K562 (cell line): ENCODE measurements around the gene TRIM36. TPM values are rescaled to one million over a fixed set of nuclear protein-coding genes. Genes with fewer than 3 reads are reported as not detected.

Experiments used
- ATAC-seq: fragments of 200-7000 bp; cut with Tn5 transposase; 3 replicates; pipeline ENCODE4 v1.9.1; 2020; ENCODE audit warnings: moderate library complexity
- BruUV-seq: library from RNA; stranded (reverse); fragments of 400-500 nt; replicated peaks from 2 replicates; lab custom pipeline; 2021; lab: Mats Ljungman, UMichigan
- CTCF ChIA-PET: fragments of 300-600 bp; formaldehyde crosslinking; extraction: SDS; loops from one replicate; lab custom pipeline; 2021; ENCODE audit warnings: low intra/inter-chr PET ratio; lab: Yijun Ruan, JAX
- POLR2A ChIA-PET: fragments of 300-600, 350-650 bp; sonication (Branson Sonifier 250); formaldehyde crosslinking; extraction: SDS; loops from one replicate; lab custom pipeline; 2021; ENCODE audit warnings: antibody characterized with exemption, inconsistent platforms; lab: Yijun Ruan, JAX
- DNase-seq, 4 experiments: peaks; one replicate each; pipeline versions ENCODE4 v3.0.0 to v3.0.0-alpha.2; 2011 to 2018; ENCODE audit warnings: low spot score in 3 of 4, mixed read lengths in 3 of 4; ENCODE audit errors: extremely low read depth in 1 of 4
- FAIRE-seq: peaks from 2 replicates; lab custom pipeline; 2011; peaks lifted over from hg19 to GRCh38; lab: Jason Lieb, UNC
- H2AFZ ChIP-seq: 2 replicates; pipeline ENCODE4 v1.6.0; 2011; ENCODE audit warnings: low read depth, low read length, control low read depth, inconsistent platforms
- H3K27ac ChIP-seq: fragments of 200-600 bp; 3 replicates; pipeline ENCODE4 v1.8.0; 2011; ENCODE audit warnings: low read depth, mild to moderate bottlenecking, control low read depth, inconsistent platforms, low read length, moderate library complexity, mixed read lengths; ENCODE audit errors: extremely low read depth
- H3K27me3 ChIP-seq, 2 experiments: fragments of 300-600 bp in 1 of 2; 2 replicates in 1 of 2; 3 replicates in 1 of 2; pipeline versions ENCODE4 v1.6.0 to v1.8.0; 2011; ENCODE audit warnings: inconsistent platforms in 2 of 2, low read length in 2 of 2, mild to moderate bottlenecking in 1 of 2, mixed read lengths in 1 of 2, moderate library complexity in 1 of 2; ENCODE audit not compliant: control insufficient read depth in 2 of 2, insufficient read depth in 2 of 2
- H3K36me3 ChIP-seq: fragments of 300-600 bp; 3 replicates; pipeline ENCODE4 v1.8.0; 2011; ENCODE audit warnings: mild to moderate bottlenecking, low read length, inconsistent platforms; ENCODE audit not compliant: control insufficient read depth, insufficient read depth
- H3K4me1 ChIP-seq, 2 experiments: fragments of 200-600 bp in 1 of 2; replicated peaks in 1 of 2; 2 replicates in 1 of 2; 3 replicates in 1 of 2; pipeline versions ENCODE4 v1.5.1 to v1.8.0; 2011; ENCODE audit warnings: inconsistent platforms in 2 of 2, low read length in 2 of 2, mild to moderate bottlenecking in 1 of 2, mixed read lengths in 1 of 2, moderate library complexity in 1 of 2; ENCODE audit not compliant: control insufficient read depth in 2 of 2, insufficient read depth in 2 of 2
- H3K4me2 ChIP-seq: 2 replicates; pipeline ENCODE4 v1.6.1; 2011; ENCODE audit warnings: low read length, control low read depth, inconsistent platforms, mixed read lengths; ENCODE audit not compliant: insufficient read depth
- H3K4me3 ChIP-seq: fragments of 200-600 bp; sonication (generic), shearing (Covaris generic); 2 replicates; pipeline ENCODE4 v1.5.1; 2016; ENCODE audit warnings: control low read depth, inconsistent platforms
- H3K79me2 ChIP-seq: fragments of 200-600 bp; 3 replicates; pipeline ENCODE4 v1.8.0; 2011; ENCODE audit warnings: low read length, inconsistent platforms; ENCODE audit not compliant: control insufficient read depth, insufficient read depth
- H3K9ac ChIP-seq, 2 experiments: 2 replicates each; pipeline versions ENCODE4 v1.6.0 to v1.6.1; 2011; ENCODE audit warnings: low read depth in 2 of 2, low read length in 2 of 2, control low read depth in 1 of 2, inconsistent platforms in 1 of 2, mild to moderate bottlenecking in 1 of 2, mixed read lengths in 1 of 2; ENCODE audit not compliant: insufficient read depth in 1 of 2
- H3K9me1 ChIP-seq: one replicate; pipeline ENCODE4 v1.6.0; 2011; ENCODE audit warnings: inconsistent platforms, mild to moderate bottlenecking, low read length, moderate library complexity; ENCODE audit not compliant: control insufficient read depth, insufficient read depth
- H3K9me3 ChIP-seq: replicated peaks from 2 replicates; pipeline ENCODE4 v1.5.1; 2011; ENCODE audit warnings: low read depth, low read length, inconsistent platforms; ENCODE audit not compliant: control insufficient read depth, insufficient read depth
- H4K20me1 ChIP-seq: replicated peaks from 2 replicates; pipeline ENCODE4 v1.6.1; 2011; ENCODE audit warnings: low read length, inconsistent platforms, mixed read lengths; ENCODE audit not compliant: control insufficient read depth, insufficient read depth
- DPF2 ChIP-seq: fragments of 450-650 bp; IDR thresholded peaks from 2 replicates; pipeline ENCODE4 v1.6.1; 2016
- HCFC1 ChIP-seq: IDR thresholded peaks from 2 replicates; pipeline ENCODE4 v1.6.1; 2012; ENCODE audit warnings: low read depth, low read length, improper control_type of control experiment
- NFIC ChIP-seq: fragments of 450-650 bp; IDR thresholded peaks from 2 replicates; pipeline ENCODE4 v1.6.1; 2017; ENCODE audit warnings: mild to moderate bottlenecking, inconsistent platforms
- PML ChIP-seq: IDR thresholded peaks from 2 replicates; pipeline ENCODE4 v1.6.1; 2012; ENCODE audit warnings: low read length, inconsistent platforms
- POLR2H ChIP-seq: IDR thresholded peaks from 2 replicates; pipeline ENCODE4 v1.6.1; 2016; ENCODE audit warnings: missing genetic modification characterization, low read depth, mild to moderate bottlenecking, control low read depth, missing compliant biosample characterization, moderate library complexity
- SMARCC2 ChIP-seq: fragments of 450-650 bp; IDR thresholded peaks from 2 replicates; pipeline ENCODE4 v1.6.1; 2017; ENCODE audit warnings: antibody characterized with exemption, moderate library complexity, mild to moderate bottlenecking, low read depth
- TBL1XR1 ChIP-seq, 2 experiments: IDR thresholded peaks; 2 replicates each; pipeline ENCODE4 v1.6.1; 2012; ENCODE audit warnings: improper control_type of control experiment in 2 of 2, low read length in 2 of 2, mild to moderate bottlenecking in 1 of 2
- ZBTB17 ChIP-seq: fragments of 450-650 bp; formaldehyde crosslinking; IDR thresholded peaks from 2 replicates; pipeline ENCODE4 v1.4.0; 2020; ENCODE audit warnings: mild to moderate bottlenecking
- ZC3H8 ChIP-seq: fragments of 450-650 bp; IDR thresholded peaks from 2 replicates; pipeline ENCODE4 v1.6.1; 2017
- ZNF23 ChIP-seq: fragments of 250-450 bp; sonication (Bioruptor Pico); IDR thresholded peaks from 2 replicates; pipeline ENCODE4 v1.4.0; 2020; ENCODE audit warnings: mild to moderate bottlenecking
- WGBS: fragments of 100-300 bp; shearing (Covaris generic); methylation state at CpG from one replicate; pipeline ENCODE4 v1.1.6; 2016; ENCODE audit warnings: low coverage, mixed read lengths; ENCODE audit not compliant: insufficient coverage; ENCODE audit errors: missing lambda C conversion rate; 5-methylcytosine and 5-hydroxymethylcytosine counted together
- in situ Hi-C: fragments of 300-500 bp; cut with MboI; formaldehyde crosslinking; loops from 4 replicates; pipeline ENCODE4 v1.15.0; 2018; ENCODE audit warnings: inconsistent platforms, mixed read lengths
- intact Hi-C: fragments of 100-400 bp; cut with micrococcal nuclease; formaldehyde crosslinking; loops from 2 replicates; pipeline ENCODE4 v1.14.2; 2022
- polyA plus RNA-seq, 8 experiments: library from polyadenylated mRNA; depleted of rRNA in 4 of 8; stranded (reverse) in 5 of 8; unstranded in 3 of 8; fragments of >200 nt; fragmentation: Nextera tagmentation in 2 of 8; fragmentation: Illumina TruSeq in 1 of 8; extraction: Ambion mirVana in 2 of 8; extraction: Trizol in 1 of 8; gene quantifications; 2 replicates each; pipeline versions ENCODE4 v1.2.1 to v1.2.3, GENCODE V29; 2011 to 2014; ENCODE audit warnings: inconsistent platforms in 1 of 8, missing spikeins in 1 of 8
- total RNA-seq, 7 experiments: library from RNA; depleted of rRNA in 6 of 7; stranded (reverse); fragments of >200 nt in 6 of 7; fragmentation: Illumina TruSeq in 2 of 7; extraction: Trizol in 2 of 7; gene quantifications; 2 replicates each; pipeline versions ENCODE4 v1.2.1 to v1.2.3, GENCODE V29; 2011 to 2021; ENCODE audit warnings: low replicate concordance in 1 of 7
- TF ChIP-seq, protein P1 (sequence below): sonication (generic); formaldehyde crosslinking; IDR thresholded peaks from 2 replicates; pipeline ENCODE4 v1.8.0; 2022; ENCODE audit warnings: missing genetic modification reagents, mild to moderate bottlenecking, borderline replicate concordance
- TF ChIP-seq, protein P2 (sequence below): fragments of 250-450 bp; sonication (Bioruptor Pico); IDR thresholded peaks from 2 replicates; pipeline ENCODE4 v1.8.0; 2021; ENCODE audit warnings: moderate library complexity, mild to moderate bottlenecking, inconsistent platforms
- TF ChIP-seq, protein P3 (sequence below): IDR thresholded peaks from 2 replicates; pipeline ENCODE4 v1.6.1; 2016; ENCODE audit warnings: missing genetic modification characterization, missing compliant biosample characterization

The TRIM36 gene
- total and polyA plus RNA-seq, 9 of the 15 experiments (the other 6 are each of a cell fraction or from before 2014, with no cell fraction given) = 0.10 to 0.71 (median 0.31) TPM

DNA sequence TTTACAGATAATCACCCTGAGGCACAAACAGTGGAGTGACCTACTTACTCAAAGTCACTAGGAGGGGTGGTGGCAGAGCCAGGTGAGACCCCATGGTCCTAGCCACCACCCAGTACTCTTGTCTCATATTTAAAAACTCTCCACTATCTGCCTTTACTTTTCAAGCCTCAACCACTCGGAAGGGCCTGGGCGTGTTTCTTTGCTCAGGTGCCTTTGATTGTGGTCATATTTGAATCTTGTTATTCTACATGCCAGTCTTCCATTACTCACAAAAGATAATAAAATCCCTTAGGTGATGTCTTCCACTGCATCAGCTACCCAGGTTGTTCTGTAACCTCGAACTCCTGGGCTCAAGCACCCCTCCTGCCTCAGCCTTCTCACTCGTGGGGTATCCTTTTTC is 20.7 kb upstream of the TRIM36 start (continued):
- TF ChIP-seq PML = no peak
- TF ChIP-seq TBL1XR1 (IDR thresholded peaks at IDR 0.05; ENCODE audit: low read length in 2 of 2) = no peak
- TF ChIP-seq ZNF23 (CRISPR knock-in tag) = no peak
- no peak for TF ChIP-seq ZC3H8
- no peak for TF ChIP-seq DPF2
- TF ChIP-seq, protein P1, sequence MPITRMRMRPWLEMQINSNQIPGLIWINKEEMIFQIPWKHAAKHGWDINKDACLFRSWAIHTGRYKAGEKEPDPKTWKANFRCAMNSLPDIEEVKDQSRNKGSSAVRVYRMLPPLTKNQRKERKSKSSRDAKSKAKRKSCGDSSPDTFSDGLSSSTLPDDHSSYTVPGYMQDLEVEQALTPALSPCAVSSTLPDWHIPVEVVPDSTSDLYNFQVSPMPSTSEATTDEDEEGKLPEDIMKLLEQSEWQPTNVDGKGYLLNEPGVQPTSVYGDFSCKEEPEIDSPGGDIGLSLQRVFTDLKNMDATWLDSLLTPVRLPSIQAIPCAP (CRISPR knock-in tag) = no peak
- TF ChIP-seq SMARCC2 = no peak
- no peak for TF ChIP-seq ZBTB17

DNA sequence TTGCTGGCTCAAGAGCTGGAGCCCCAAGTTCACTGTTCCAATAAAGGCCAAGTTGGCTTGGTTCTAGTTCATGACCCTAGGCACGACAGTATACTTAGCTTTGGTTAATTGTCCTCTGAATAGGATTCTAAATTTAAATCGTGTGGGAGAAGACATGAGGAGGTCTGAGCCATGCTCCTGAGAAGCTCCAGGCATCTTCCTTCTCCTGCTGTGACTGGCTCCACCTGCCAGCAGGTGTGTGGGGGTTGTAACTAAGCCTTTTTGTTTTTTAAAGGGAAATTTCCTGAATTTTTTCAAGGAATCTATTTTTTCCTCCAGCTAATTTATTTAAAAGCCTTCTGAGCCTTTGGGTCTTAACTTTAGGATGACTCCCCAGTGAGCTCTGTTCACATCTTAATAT is 20.2 kb upstream of the TRIM36 start:
- H2AFZ ChIP-seq = no peak overlapping the region
- ChIA-PET POLR2A (interaction anchor here (1.0 kb wide), 1 partner anchor 15 kb away, joined by 3 read pairs; no protein-coding TSS in a partner anchor), CTCF (no interaction called here)
- in situ Hi-C loops (no loop called here), intact Hi-C loops (no loop called here)
- no peaks in the 10 kb centered on the region for H3K4me1 ChIP-seq
- H3K9ac ChIP-seq = no peak overlapping the region
- TF ChIP-seq NFIC (no peak), POLR2H (tag) (no peak), HCFC1 (no peak)
- TF ChIP-seq, protein P2, sequence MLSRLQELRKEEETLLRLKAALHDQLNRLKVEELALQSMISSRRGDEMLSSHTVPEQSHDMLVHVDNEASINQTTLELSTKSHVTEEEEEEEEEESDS (CRISPR knock-in tag) = no peak
- TF ChIP-seq, protein P3, sequence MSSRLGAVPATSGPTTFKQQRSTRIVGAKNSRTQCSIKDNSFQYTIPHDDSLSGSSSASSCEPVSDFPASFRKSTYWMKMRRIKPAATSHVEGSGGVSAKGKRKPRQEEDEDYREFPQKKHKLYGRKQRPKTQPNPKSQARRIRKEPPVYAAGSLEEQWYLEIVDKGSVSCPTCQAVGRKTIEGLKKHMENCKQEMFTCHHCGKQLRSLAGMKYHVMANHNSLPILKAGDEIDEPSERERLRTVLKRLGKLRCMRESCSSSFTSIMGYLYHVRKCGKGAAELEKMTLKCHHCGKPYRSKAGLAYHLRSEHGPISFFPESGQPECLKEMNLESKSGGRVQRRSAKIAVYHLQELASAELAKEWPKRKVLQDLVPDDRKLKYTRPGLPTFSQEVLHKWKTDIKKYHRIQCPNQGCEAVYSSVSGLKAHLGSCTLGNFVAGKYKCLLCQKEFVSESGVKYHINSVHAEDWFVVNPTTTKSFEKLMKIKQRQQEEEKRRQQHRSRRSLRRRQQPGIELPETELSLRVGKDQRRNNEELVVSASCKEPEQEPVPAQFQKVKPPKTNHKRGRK = no peak
- no peaks in the 10 kb centered on the region for H3K9me3 ChIP-seq
- no peak overlapping the region for H3K27ac ChIP-seq
- no peaks in the 10 kb centered on the region; a peak in 1 of 5 replicates for H3K27me3 ChIP-seq
- no peak overlapping the region for H3K4me2 ChIP-seq
- H3K36me3 ChIP-seq = no peaks in the 10 kb centered on the region
- WGBS = 0% methylated on average over 2 of the region's 2 CpGs
- no peaks in the 10 kb centered on the region for H3K9me1 ChIP-seq
- no peaks in the 10 kb centered on the region for H4K20me1 ChIP-seq
- ATAC-seq (no peak), DNase-seq (no peak), FAIRE-seq (no peak)
- no TSS peak for BruUV-seq
- no peak overlapping the region for H3K4me3 ChIP-seq
- H3K79me2 ChIP-seq = no peaks in the 10 kb centered on the region
